Measurements from ENCODE around the gene LY86.

The LY86 gene

GRCh38 chr6:6654599-6655575, 66.4 kb downstream of the LY86 start:
- Histone ChIP-seq H3K27me3 (replicated peaks) (no peaks in the 10 kb centered on the region), H3K36me3 (replicated peaks) (no peaks in the 10 kb centered on the region), H3K4me3 (ENCODE audit: low read depth, low read length) (no peak overlapping the region), H3K27ac (no peak overlapping the region)
- DNase-seq, result peak; percentile 7
- TF ChIP-seq CTCF (IDR thresholded peaks at IDR 0.05; ENCODE audit: low read depth, low read length, missing control alignments), result no peak
- in situ Hi-C loops (cut with HindIII; ENCODE audit: low pct_ligation_motif_present, low sequenced_read_pairs), result no loop called here

- Histone ChIP-seq H3K4me3 (ENCODE audit: low read depth, low read length) (no peak overlapping the region), H3K27me3 (replicated peaks) (no peaks in the 10 kb centered on the region), H3K27ac (no peak overlapping the region), H3K36me3 (replicated peaks) (no peaks in the 10 kb centered on the region)
- no peak for TF ChIP-seq CTCF (IDR thresholded peaks at IDR 0.05; ENCODE audit: low read depth, low read length, missing control alignments)
- in situ Hi-C loops (cut with HindIII; ENCODE audit: low pct_ligation_motif_present, low sequenced_read_pairs), result no loop called here
- no peak for DNase-seq
Observed at GRCh38 chr6:6655805-6656251, 67.3 kb downstream of the LY86 start.

DNA sequence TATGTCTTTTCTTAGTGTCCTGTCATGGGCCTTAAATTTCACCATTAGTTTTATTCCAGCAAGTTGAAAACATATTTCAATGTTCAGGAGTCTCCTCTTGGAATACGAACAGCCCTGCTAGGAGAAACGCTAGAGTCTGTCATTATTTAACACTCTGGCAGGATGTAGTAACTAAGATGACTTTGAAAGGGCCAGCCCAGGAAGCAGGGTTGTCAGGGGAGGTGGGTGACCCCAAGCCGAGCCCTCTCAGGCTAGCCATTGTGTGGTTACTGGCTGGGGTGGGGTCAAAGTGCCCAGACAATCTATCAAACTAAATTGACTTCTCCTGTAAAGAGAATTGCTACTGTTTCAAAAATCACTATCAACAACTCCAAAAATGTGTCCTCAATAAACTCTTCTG, 67.8 kb downstream of the LY86 start:
- no peak overlapping the region for H3K27ac ChIP-seq
- H3K27me3 ChIP-seq (replicated peaks), result no peaks in the 10 kb centered on the region
- TF ChIP-seq CTCF (IDR thresholded peaks at IDR 0.05; ENCODE audit: low read depth, low read length, missing control alignments), result no peak
- DNase-seq, result no peak
- in situ Hi-C loops (cut with HindIII; ENCODE audit: low pct_ligation_motif_present, low sequenced_read_pairs), result no loop called here
- H3K4me3 ChIP-seq (ENCODE audit: low read depth, low read length), result no peak overlapping the region
- no peaks in the 10 kb centered on the region for H3K36me3 ChIP-seq (replicated peaks)

GRCh38 chr6:6657085-6657819, 68.7 kb downstream of the LY86 start:
- in situ Hi-C loops (cut with HindIII; ENCODE audit: low pct_ligation_motif_present, low sequenced_read_pairs), result no loop called here
- Histone ChIP-seq H3K27me3 (replicated peaks) (no peaks in the 10 kb centered on the region), H3K4me3 (ENCODE audit: low read depth, low read length) (no peak overlapping the region), H3K36me3 (replicated peaks) (no peaks in the 10 kb centered on the region), H3K27ac (no peak overlapping the region)
- no peak for TF ChIP-seq CTCF (IDR thresholded peaks at IDR 0.05; ENCODE audit: low read depth, low read length, missing control alignments)
- no peak for DNase-seq

GRCh38 chr6:6657820-6658217, 69.3 kb downstream of the LY86 start:
- TF ChIP-seq CTCF (IDR thresholded peaks at IDR 0.05; ENCODE audit: low read depth, low read length, missing control alignments), result no peak
- Histone ChIP-seq H3K4me3 (ENCODE audit: low read depth, low read length) (no peak overlapping the region), H3K36me3 (replicated peaks) (no peaks in the 10 kb centered on the region), H3K27me3 (replicated peaks) (no peaks in the 10 kb centered on the region), H3K27ac (no peak overlapping the region)
- no peak for DNase-seq
- in situ Hi-C loops (cut with HindIII; ENCODE audit: low pct_ligation_motif_present, low sequenced_read_pairs), result no loop called here

All from brain microvascular endothelial cell (primary cell).